T-cell (primary cell): Measurements from ENCODE around the gene NLRP14. TPM values are rescaled to one million over a fixed set of nuclear protein-coding genes. Genes with fewer than 3 reads are reported as not detected.

Source experiments
- ATAC-seq, 4 experiments: fragments of 200-7000 bp in 3 of 4; fragments of 150-1000 bp in 1 of 4; cut with Tn5 transposase; replicated peaks in 1 of 4; 1 replicate in 3 of 4; 2 replicates in 1 of 4; pipeline ENCODE4 v1.10.0; 2021; ENCODE audit warnings: moderate library complexity in 3 of 4, mild to moderate bottlenecking in 2 of 4, moderate number of reproducible peaks in 1 of 4
- CTCF ChIA-PET, 2 donors: fragments of 300-600 bp; sonication (Branson Sonifier 250); formaldehyde crosslinking; loops; one replicate each; lab custom pipeline; 2022; ENCODE audit warnings: antibody characterized with exemption in 2 of 2; lab: Charles Lee
- POLR2A ChIA-PET, 2 donors: fragments of 300-600 bp; sonication (Branson Sonifier 250); formaldehyde crosslinking; loops; one replicate each; lab custom pipeline; 2022; ENCODE audit warnings: antibody characterized with exemption in 2 of 2; lab: Charles Lee
- DNase-seq, 35 experiments: peaks; one replicate each; pipeline versions ENCODE4 v3.0.0 to v3.0.0-alpha.2; 2013 to 2023
- H3K27ac ChIP-seq: one replicate; pipeline ENCODE4 v1.5.1; 2013; ENCODE audit warnings: low read length
- H3K27me3 ChIP-seq, 2 experiments: replicated peaks in 1 of 2; 1 replicate in 1 of 2; 2 replicates in 1 of 2; pipeline versions ENCODE4 v1.6.1 to v1.7.0; 2013; ENCODE audit warnings: low read length in 1 of 2, mixed read lengths in 1 of 2; ENCODE audit not compliant: control insufficient read depth in 2 of 2, insufficient read depth in 2 of 2; ENCODE audit errors: extremely low read depth in 1 of 2
- H3K36me3 ChIP-seq, 2 donors: 1 replicate in 1 of 2; 2 replicates in 1 of 2; pipeline versions ENCODE4 v1.6.1 to v1.7.0; 2013; ENCODE audit warnings: low read length in 1 of 2; ENCODE audit not compliant: control insufficient read depth in 2 of 2, insufficient read depth in 1 of 2; ENCODE audit errors: extremely low read depth in 1 of 2
- H3K4me1 ChIP-seq, 2 experiments: 1 replicate in 1 of 2; 2 replicates in 1 of 2; pipeline versions ENCODE4 v1.6.1 to v1.7.0; 2013; ENCODE audit warnings: low read length in 2 of 2, mixed read lengths in 1 of 2; ENCODE audit not compliant: insufficient read depth in 2 of 2, control insufficient read depth in 1 of 2; ENCODE audit errors: extremely low read depth in 1 of 2
- H3K4me3 ChIP-seq, 2 donors: 1 replicate in 1 of 2; 2 replicates in 1 of 2; pipeline versions ENCODE4 v1.5.1 to v1.7.0; 2013; ENCODE audit warnings: mild to moderate bottlenecking in 2 of 2, low read length in 1 of 2, moderate library complexity in 1 of 2; ENCODE audit not compliant: control insufficient read depth in 1 of 2; ENCODE audit errors: extremely low read depth in 1 of 2
- H3K9me3 ChIP-seq: 2 replicates; pipeline ENCODE4 v1.7.0; 2013
- H3K27ac Mint-ChIP-seq, 2 donors: one replicate each; pipeline ENCODE4 v1.8.0; 2020 to 2021; ENCODE audit warnings: mild to moderate bottlenecking in 2 of 2, mixed read lengths in 2 of 2
- H3K27me3 Mint-ChIP-seq, 2 donors: one replicate each; pipeline ENCODE4 v1.8.0; 2021 to 2022; ENCODE audit warnings: mixed read lengths in 2 of 2
- H3K36me3 Mint-ChIP-seq: one replicate; pipeline ENCODE4 v1.8.0; 2021; ENCODE audit warnings: mixed read lengths
- H3K4me1 Mint-ChIP-seq, 3 donors: one replicate each; pipeline ENCODE4 v1.8.0; 2020 to 2022; ENCODE audit warnings: mixed read lengths in 3 of 3, mild to moderate bottlenecking in 1 of 3
- H3K4me3 Mint-ChIP-seq, 3 donors: one replicate each; pipeline ENCODE4 v1.8.0; 2020 to 2022; ENCODE audit warnings: mild to moderate bottlenecking in 3 of 3, mixed read lengths in 3 of 3, moderate library complexity in 3 of 3
- H3K9me3 Mint-ChIP-seq, 3 donors: one replicate each; pipeline ENCODE4 v1.8.0; 2020 to 2022; ENCODE audit warnings: mixed read lengths in 3 of 3
- WGBS: methylation state at CpG from one replicate; pipeline ENCODE4 v1.1.5; 2013; ENCODE audit warnings: missing lambda C conversion rate; ENCODE audit not compliant: insufficient coverage; 5-methylcytosine and 5-hydroxymethylcytosine counted together
- total RNA-seq, 35 experiments: library from RNA in 6 of 35; stranded (reverse) in 6 of 35; fragments of 120-200 nt in 1 of 35; gene quantifications; one replicate each; pipeline versions ENCODE4 v1.2.1 to v1.2.4 and lab custom pipeline; 2013 to 2026

The NLRP14 gene
- total RNA-seq, 5 donors from 2014 or later (not counting 1 experiment from before 2014, with no cell fraction given) = 0.13 TPM; not detected in 4

DNA sequence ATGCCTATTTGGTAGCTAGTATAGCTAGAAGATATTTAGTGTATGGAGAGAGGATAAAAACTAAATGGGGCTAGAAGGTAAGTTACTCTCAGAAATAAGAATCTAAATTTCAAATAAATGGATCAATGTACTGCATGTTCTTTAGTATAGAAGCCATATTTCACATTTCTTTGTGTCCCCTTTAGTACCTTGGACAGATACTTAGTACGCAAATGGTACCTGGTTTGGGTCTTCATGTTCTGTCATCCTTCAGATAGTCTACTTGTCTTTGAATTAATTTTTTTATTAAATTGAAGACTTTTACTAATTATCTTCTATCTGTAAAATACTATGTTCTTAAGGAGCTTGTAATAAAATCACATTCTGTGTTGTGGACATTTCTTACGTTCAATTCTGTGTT, 42.3 kb downstream of the NLRP14 start:
- H3K27me3 ChIP-seq = no peaks in the 10 kb centered on the region

DNA sequence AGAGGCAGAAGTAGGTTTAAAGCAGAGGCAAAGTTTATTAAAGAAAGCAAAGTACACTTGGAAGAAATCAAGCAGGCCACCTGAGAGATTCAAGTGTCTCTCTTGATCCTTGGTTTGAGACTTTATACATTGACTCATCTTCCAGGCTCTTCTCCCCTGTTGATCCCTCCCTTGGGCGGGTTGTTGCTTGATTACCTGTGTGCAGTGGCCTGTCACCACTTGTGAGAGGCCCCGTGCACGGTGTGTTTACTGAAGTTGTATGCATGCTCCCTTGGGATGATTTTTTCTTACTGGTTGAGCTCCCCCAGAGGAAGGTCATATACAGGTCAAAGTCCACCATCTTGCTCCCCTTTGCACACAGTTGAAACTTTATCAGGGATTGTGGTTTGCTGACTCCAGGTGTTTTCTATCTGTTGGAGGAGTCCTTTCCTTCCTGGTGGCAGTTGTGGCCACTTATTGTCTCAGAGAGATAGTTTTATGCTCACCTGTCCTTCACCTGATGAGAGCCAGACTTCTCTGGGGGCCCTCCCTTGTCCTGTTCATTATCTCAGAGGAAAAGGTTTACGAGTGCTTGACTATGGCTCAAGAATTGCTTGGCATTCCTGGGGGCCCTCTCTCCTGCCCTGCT, 52.2 kb downstream of the NLRP14 start:
- Mint-ChIP-seq H3K4me1 (no peaks in the 10 kb centered on the region), H3K9me3 (no peaks in the 10 kb centered on the region), H3K27ac (no peak overlapping the region), H3K27me3 (peaks cover 4 to 8% of the 10 kb centered on the region in 2 donors), H3K4me3 (no peak overlapping the region), H3K36me3 (no peaks in the 10 kb centered on the region)
- no peaks in the 10 kb centered on the region for H3K9me3 ChIP-seq
- ChIA-PET POLR2A (no interaction called here), CTCF (no interaction called here)
- H3K27me3 ChIP-seq = peaks cover 0 to 5% of the 10 kb centered on the region in 2 experiments
- WGBS = no CpG with 5 or more reads among the region's 4 CpGs
- DNase-seq (no peak), ATAC-seq (no peak)
- no peaks in the 10 kb centered on the region for H3K36me3 ChIP-seq
- no peak overlapping the region for H3K4me3 ChIP-seq
- H3K27ac ChIP-seq = no peak overlapping the region
- H3K4me1 ChIP-seq = no peaks in the 10 kb centered on the region

More for the DNA sequence above, 42.3 kb downstream of the NLRP14 start:
- no peaks in the 10 kb centered on the region for H3K4me1 Mint-ChIP-seq
- H3K9me3 ChIP-seq = no peaks in the 10 kb centered on the region
- ChIA-PET CTCF (no interaction called here), POLR2A (no interaction called here)
- H3K36me3 Mint-ChIP-seq = no peaks in the 10 kb centered on the region
- no peak overlapping the region for H3K4me3 Mint-ChIP-seq
- H3K27me3 Mint-ChIP-seq = peaks cover 7 to 10% of the 10 kb centered on the region in 2 donors
- ATAC-seq = no peak
- no peaks in the 10 kb centered on the region for H3K36me3 ChIP-seq
- no peak overlapping the region for H3K4me3 ChIP-seq
- H3K27ac Mint-ChIP-seq = no peak overlapping the region
- peaks cover 0 to 6% (median 0%) of the 10 kb centered on the region in 3 donors for H3K9me3 Mint-ChIP-seq
- H3K27ac ChIP-seq = no peak overlapping the region
- no CpG with 5 or more reads among the region's 2 CpGs for WGBS
- DNase-seq = no peak
- H3K4me1 ChIP-seq = no peaks in the 10 kb centered on the region

DNA sequence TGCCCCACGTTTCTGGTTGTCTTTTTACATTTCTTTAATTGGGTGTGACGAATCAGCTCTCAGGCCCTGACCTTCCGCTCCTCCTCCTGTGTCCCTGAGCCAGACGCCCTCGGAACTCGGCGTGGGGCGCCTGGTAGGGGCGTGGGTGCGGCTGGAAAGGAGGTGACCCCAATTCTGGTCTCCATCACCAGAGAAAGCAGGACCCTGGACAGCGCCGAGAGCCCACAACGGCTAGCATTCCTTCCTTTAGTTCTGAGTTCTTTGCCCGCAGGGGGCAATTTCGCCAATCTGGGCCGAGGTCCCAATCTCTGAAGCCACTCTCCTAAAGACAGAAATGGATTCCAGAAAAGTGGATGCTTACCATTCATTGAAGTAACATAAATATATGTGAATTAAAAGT, 56.8 kb downstream of the NLRP14 start:
- peaks cover 0 to 5% of the 10 kb centered on the region in 2 experiments for H3K27me3 ChIP-seq
- 69% methylated on average over 8 of the region's 16 CpGs for WGBS
- Mint-ChIP-seq H3K36me3 (no peaks in the 10 kb centered on the region), H3K27me3 (peaks cover 0 to 3% of the 10 kb centered on the region in 2 donors), H3K27ac (no peak overlapping the region), H3K4me1 (no peaks in the 10 kb centered on the region), H3K4me3 (no peak overlapping the region), H3K9me3 (peaks cover 2 to 13% (median 10%) of the 10 kb centered on the region in 3 donors)
- H3K27ac ChIP-seq = no peak overlapping the region
- no peak for ATAC-seq
- no peaks in the 10 kb centered on the region for H3K4me1 ChIP-seq
- ChIA-PET POLR2A (no interaction called here), CTCF (no interaction called here)
- H3K4me3 ChIP-seq = no peak overlapping the region
- H3K9me3 ChIP-seq = no peaks in the 10 kb centered on the region
- no peaks in the 10 kb centered on the region for H3K36me3 ChIP-seq
- DNase-seq = no peak

DNA sequence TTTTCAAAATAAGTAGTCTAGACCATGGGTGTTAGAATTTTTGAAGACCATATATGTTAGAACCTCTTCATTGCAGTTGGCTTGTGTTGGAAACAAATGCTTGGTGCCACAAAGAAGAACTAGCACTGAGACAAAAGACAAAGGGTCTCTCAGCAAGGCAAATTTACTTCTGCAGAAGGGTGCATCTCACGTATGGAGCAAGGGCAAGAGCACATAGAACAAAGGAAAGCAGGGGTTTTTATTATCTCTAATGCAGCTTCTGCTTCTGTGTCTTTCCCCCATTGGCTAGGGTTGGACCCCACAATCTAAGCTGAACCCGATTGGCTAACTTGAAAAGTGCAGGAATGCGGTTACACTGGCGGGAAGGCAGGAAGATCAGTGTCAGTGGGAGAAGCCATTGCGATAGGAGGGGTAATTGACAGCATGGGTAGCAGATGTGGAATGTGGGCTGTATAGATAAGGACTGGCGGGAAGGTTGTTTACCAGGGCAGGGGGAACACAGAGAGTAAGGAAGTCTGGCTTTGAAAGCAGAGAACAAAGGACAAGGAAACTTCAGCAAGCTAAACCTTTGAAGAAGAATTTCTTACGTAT, 59.4 kb downstream of the NLRP14 start:
- Histone ChIP-seq H3K4me1 (no peaks in the 10 kb centered on the region), H3K9me3 (no peaks in the 10 kb centered on the region), H3K27me3 (peaks cover 0 to 5% of the 10 kb centered on the region in 2 experiments), H3K4me3 (no peak overlapping the region), H3K36me3 (no peaks in the 10 kb centered on the region), H3K27ac (no peak overlapping the region)
- peaks cover 2 to 13% (median 10%) of the 10 kb centered on the region in 3 donors for H3K9me3 Mint-ChIP-seq
- peaks cover 6 to 14% of the 10 kb centered on the region in 2 donors for H3K27me3 Mint-ChIP-seq
- ATAC-seq (no peak), DNase-seq (no peak)
- no peak overlapping the region for H3K27ac Mint-ChIP-seq
- no peaks in the 10 kb centered on the region for H3K36me3 Mint-ChIP-seq
- CTCF ChIA-PET = no interaction called here
- POLR2A ChIA-PET = no interaction called here
- 79% methylated on average over 7 of the region's 7 CpGs for WGBS
- H3K4me1 Mint-ChIP-seq = no peaks in the 10 kb centered on the region
- H3K4me3 Mint-ChIP-seq = no peak overlapping the region

DNA sequence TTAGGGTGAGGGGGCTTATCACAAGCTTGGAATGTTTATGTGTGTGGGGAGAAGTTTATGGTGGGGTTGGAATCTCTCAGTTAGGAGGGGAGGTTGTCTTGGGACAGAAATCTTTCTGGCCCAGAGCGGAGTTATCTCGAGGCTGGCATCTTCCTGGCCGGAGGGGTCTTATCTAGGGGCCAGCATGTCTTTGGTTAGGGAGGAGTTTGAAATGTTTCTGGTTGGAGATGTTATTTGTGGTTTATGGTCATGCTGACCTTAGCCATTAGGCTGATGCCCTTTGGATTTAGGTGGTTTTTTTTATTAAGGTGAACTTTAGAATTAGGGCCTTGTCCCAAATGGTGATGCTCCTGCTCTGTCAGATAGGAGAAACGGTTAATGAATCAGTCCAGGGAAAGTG, 60.6 kb downstream of the NLRP14 start:
- WGBS = 74% methylated on average over 4 of the region's 4 CpGs

DNA sequence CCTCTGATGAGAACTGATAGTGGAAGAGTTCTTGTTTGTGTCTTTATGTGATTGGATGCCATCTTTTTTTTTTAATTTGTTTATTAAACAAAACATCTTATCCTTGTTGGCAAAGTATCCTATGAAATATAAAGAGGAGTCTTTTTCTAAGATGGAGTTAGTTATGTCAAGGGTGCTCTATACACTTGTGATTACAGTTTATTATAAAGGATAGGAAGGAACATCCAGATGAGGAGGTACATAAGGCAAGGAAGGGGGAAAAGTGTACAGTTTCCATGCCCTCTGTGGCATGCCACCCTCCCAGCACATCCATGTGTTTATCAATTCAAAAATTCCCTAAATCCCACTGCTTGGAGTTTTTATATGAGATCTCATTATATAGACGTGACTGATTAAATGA, 61.2 kb downstream of the NLRP14 start:
- DNase-seq = no peak
- H3K27me3 Mint-ChIP-seq = peaks cover 6 to 19% of the 10 kb centered on the region in 2 donors
- H3K9me3 Mint-ChIP-seq = peaks cover 2 to 13% (median 10%) of the 10 kb centered on the region in 3 donors
- no peak overlapping the region for H3K27ac ChIP-seq
- no peaks in the 10 kb centered on the region for H3K4me1 Mint-ChIP-seq
- H3K27me3 ChIP-seq = peaks cover 0 to 5% of the 10 kb centered on the region in 2 experiments
- POLR2A ChIA-PET = no interaction called here
- ATAC-seq = no peak
- H3K36me3 ChIP-seq = no peaks in the 10 kb centered on the region
- no peaks in the 10 kb centered on the region for H3K9me3 ChIP-seq
- H3K4me3 ChIP-seq = no peak overlapping the region
- no peaks in the 10 kb centered on the region for H3K4me1 ChIP-seq
- H3K4me3 Mint-ChIP-seq = no peak overlapping the region
- CTCF ChIA-PET = no interaction called here
- no peaks in the 10 kb centered on the region for H3K36me3 Mint-ChIP-seq
- WGBS = no CpG with 5 or more reads among the region's 1 CpG
- no peak overlapping the region for H3K27ac Mint-ChIP-seq

More for the DNA sequence above, 60.6 kb downstream of the NLRP14 start:
- H3K27me3 ChIP-seq = peaks cover 0 to 5% of the 10 kb centered on the region in 2 experiments
- H3K27me3 Mint-ChIP-seq = peaks cover 8 to 19% of the 10 kb centered on the region in 2 donors
- no peaks in the 10 kb centered on the region for H3K4me1 ChIP-seq
- ChIA-PET CTCF (no interaction called here), POLR2A (no interaction called here)
- no peak overlapping the region for H3K27ac ChIP-seq
- no peak overlapping the region for H3K27ac Mint-ChIP-seq
- H3K36me3 Mint-ChIP-seq = no peaks in the 10 kb centered on the region
- no peaks in the 10 kb centered on the region for H3K9me3 ChIP-seq
- ATAC-seq = no peak
- no peak overlapping the region for H3K4me3 Mint-ChIP-seq
- H3K36me3 ChIP-seq = no peaks in the 10 kb centered on the region
- no peaks in the 10 kb centered on the region for H3K4me1 Mint-ChIP-seq
- DNase-seq = no peak
- no peak overlapping the region for H3K4me3 ChIP-seq
- peaks cover 2 to 13% (median 10%) of the 10 kb centered on the region in 3 donors for H3K9me3 Mint-ChIP-seq
